Stimulated activated CD4-positive, alpha-beta T cell treated with anti-CD3 and anti-CD28 coated beads, Interleukin-2, amount 100 ng/mL, for 24 hours (primary cell): Measurements from ENCODE around the gene FOLH1.
"Not testable (repeated sequence)": the region's sequence is repeated elsewhere in the genome, so short reads cannot be mapped to it uniquely, and the experiment has no call there.

ENCODE experiments used
- DNase-seq, 2 donors: peaks; one replicate each; pipeline ENCODE4 v3.0.0-alpha.2; 2020

Gene FOLH1

DNA sequence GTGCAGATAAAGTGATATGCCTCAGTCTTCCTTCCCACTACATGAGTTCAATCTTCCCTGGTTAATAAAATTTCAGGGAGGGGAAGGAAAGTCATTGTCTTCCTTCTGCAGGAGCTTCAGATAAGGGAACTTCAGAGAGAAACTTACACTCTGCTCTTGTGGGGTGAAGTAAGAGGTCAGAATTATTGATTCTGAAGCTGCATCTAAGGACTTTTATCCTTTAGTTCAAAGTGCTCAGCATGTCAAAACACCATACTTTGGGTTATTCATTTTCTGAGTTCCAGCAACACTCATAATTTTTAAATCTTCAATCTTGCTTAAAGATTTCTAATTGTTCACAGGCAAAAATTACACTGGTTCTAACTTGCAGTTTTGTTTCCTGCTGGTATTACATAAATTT is 33.0 kb downstream of the FOLH1 start:
- not testable (repeated sequence) for DNase-seq

DNA sequence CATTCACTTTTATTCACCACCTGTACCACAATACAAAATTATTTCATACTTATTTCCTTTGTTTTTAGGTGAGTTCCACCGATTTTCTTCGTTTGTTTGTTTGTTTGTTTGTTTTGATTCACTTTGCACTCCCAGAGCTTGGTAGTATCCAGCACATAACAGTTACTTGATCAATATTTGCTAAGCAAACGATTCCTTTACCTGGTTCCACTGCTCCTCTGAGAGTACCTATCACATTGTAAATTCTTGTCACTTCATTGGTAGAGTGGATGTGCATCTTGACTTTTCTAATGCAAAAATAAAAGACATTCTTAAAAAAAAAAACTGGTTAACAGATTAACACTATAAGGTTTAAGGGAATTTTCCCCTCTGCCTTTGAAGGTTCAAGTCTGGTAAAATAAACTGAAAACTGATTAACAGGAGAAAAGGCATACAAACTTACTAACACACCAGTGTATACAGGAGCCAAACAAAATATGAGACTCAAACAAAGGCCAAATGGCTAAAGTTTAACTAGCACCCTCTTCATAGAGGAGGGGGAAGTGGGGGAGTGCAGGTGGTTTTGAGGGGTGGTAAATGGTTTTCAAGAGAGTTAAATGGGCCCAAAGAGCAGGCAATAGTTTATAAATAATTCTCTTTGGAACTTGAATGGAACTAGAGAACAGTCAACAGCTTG is 33.6 kb downstream of the FOLH1 start:
- not testable (repeated sequence) for DNase-seq

DNA sequence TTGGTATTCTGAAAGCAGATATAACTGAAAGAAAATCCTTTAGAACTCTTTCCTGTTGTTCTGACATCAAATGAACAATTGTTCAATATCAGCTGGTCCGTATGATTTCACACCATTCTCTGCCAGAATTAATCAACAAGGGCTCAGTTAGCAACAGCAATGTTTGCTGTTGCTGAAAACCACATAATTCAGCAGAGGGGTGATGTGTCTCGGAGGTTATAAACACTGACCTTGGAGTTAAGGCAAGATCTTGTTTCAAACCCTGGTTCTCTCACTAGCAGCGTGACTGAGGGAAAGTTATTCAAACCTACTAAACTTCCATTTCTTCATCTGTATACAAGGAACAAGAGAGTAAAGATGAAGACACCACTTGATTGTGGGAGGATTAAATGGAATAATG is 36.8 kb downstream of the FOLH1 start:
- DNase-seq, result not testable (repeated sequence)

DNA sequence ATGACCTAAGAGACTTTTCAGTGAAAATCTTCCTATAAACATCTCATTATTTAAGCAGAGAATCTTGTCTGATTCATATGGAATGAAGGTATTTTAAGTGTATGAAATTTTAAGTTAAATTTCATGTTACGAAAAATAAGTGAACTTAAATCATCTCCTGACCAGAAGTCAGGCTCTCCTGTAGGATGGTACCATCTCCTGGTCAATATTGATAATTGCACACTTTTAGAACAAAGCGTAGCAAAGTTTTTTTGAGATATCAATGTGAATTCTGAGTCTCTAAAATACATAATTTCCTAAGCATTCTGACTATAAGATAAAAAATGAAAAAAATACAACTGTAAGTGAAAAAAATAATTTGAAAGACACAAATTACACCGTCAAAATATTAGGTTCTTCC is 38.8 kb downstream of the FOLH1 start:
- DNase-seq, result not testable (repeated sequence)

DNA sequence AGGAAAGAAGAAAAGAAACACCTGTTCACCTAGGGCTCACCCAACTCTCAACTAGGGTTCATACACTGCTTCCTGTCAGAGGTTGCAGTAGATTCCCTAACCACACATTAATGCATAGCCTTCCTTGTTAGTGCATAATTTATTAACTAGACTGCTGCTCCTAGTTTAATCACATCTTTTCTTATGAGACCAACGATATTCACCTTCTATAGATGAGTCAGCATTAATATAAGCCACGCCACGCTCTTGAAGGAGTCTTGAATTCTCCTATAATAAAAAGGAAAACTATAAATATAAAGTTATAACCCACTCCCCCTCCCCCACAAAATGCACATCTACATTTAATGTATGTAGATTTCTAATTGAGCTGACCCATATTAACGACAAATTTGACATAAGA is 39.4 kb downstream of the FOLH1 start:
- DNase-seq, result not testable (repeated sequence)

DNA sequence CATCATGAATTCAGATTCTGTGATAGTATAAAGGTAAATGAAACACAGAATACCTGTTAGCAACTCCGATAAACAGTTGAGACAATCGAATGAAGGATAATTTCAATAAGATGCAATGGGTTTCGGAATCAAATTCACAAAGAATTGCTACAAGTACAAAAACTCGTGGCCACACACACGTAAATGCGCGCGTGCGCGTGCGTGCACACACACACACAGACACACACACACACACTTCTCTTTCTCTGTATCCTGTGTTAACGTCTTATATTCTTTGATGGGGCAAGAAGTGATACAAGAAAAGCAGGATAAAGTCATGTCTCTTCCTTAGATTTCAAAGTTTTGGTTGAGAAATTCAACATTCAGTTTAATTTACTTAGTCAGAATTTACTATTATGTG is 57.2 kb downstream of the FOLH1 start:
- DNase-seq, result no peak

DNA sequence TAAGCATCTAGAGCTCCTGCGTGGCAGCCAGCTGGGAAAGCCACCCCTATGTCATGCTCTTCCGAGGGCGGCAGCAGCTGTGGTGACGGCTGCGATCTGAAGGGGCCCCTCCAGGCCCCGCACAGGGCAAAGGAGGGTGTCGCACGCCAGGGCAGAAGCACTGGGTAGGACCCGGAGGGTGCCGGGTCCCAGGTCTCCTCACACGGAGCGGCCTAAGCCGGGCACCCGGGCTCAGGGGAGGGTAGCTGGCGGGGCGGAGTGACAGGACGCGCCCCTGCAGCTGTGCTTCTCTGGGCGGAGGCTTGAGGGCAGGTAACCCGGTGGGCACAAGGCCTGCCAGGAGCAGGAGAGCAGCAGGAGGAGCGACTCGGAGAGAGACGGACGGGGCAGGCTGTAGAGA is 106.0 kb downstream of the FOLH1 start:
- DNase-seq, result not testable (repeated sequence)
